PC-3 (cell line): ENCODE data around the gene CDC20B. TPM values are rescaled to one million over a fixed set of nuclear protein-coding genes. Genes with fewer than 3 reads are reported as not detected.
"Not testable (repeated sequence)": the region's sequence is repeated elsewhere in the genome, so short reads cannot be mapped to it uniquely, and the experiment has no call there.

ENCODE experiments used
- ATAC-seq: fragments of 200-7000 bp; cut with Tn5 transposase; 2 replicates; pipeline ENCODE4 v1.9.1; 2020; ENCODE audit warnings: mild to moderate bottlenecking, moderate library complexity
- BruUV-seq: library from RNA; stranded (reverse); fragments of 400-500 nt; replicated peaks from 2 replicates; lab custom pipeline; 2021; lab: Mats Ljungman, UMichigan
- CTCF ChIA-PET: fragments of 300-600 bp; sonication (Branson Sonifier 250); formaldehyde crosslinking; loops from one replicate; lab custom pipeline; 2022; ENCODE audit warnings: antibody characterized with exemption; lab: Charles Lee
- POLR2A ChIA-PET: fragments of 300-600 bp; sonication (Branson Sonifier 250); formaldehyde crosslinking; loops from one replicate; lab custom pipeline; 2022; ENCODE audit warnings: antibody characterized with exemption; ENCODE audit not compliant: unreplicated experiment; lab: Charles Lee
- DNase-seq: peaks from one replicate; pipeline ENCODE4 v3.0.0-alpha.2; 2015
- H2AFZ ChIP-seq: fragments of 300-600 bp; sonication (generic); 2 replicates; pipeline ENCODE4 v1.6.0; 2016; ENCODE audit warnings: antibody characterized with exemption, low read length
- H3F3A ChIP-seq: fragments of 300-600 bp; sonication (generic); one replicate; pipeline ENCODE4 v1.6.0; 2017; ENCODE audit warnings: antibody characterized with exemption, low read length, control low read depth, mild to moderate bottlenecking; ENCODE audit not compliant: unreplicated experiment
- H3K27ac ChIP-seq: fragments of 300-600 bp; sonication (generic); 2 replicates; pipeline ENCODE4 v1.5.1; 2016; ENCODE audit warnings: mild to moderate bottlenecking, low read length
- H3K27me3 ChIP-seq: fragments of 300-600 bp; sonication (generic); 2 replicates; pipeline ENCODE4 v1.6.1; 2016; ENCODE audit warnings: low read length, mixed read lengths
- H3K36me3 ChIP-seq: fragments of 300-600 bp; sonication (generic); 2 replicates; pipeline ENCODE4 v1.6.1; 2016; ENCODE audit warnings: low read depth, mixed run types, low read length, mixed read lengths
- H3K4me1 ChIP-seq: fragments of 300-600 bp; sonication (generic); 2 replicates; pipeline ENCODE4 v1.5.1; 2016; ENCODE audit warnings: low read length; ENCODE audit not compliant: insufficient read depth
- H3K4me2 ChIP-seq: fragments of 300-600 bp; sonication (generic); 2 replicates; pipeline ENCODE4 v1.6.0; 2016; ENCODE audit warnings: low read length
- H3K4me3 ChIP-seq: fragments of 300-600 bp; sonication (generic); 2 replicates; pipeline ENCODE4 v1.5.1; 2016; ENCODE audit warnings: mild to moderate bottlenecking, low read length, mixed read lengths
- H3K79me2 ChIP-seq: fragments of 300-600 bp; sonication (generic); 2 replicates; pipeline ENCODE4 v1.6.1; 2017; ENCODE audit warnings: low read length, mixed read lengths
- H3K9ac ChIP-seq: fragments of 300-600 bp; sonication (generic); 2 replicates; pipeline ENCODE4 v1.6.0; 2016; ENCODE audit warnings: mild to moderate bottlenecking, low read length
- H3K9me2 ChIP-seq: fragments of 300-600 bp; sonication (generic); replicated peaks from 2 replicates; pipeline ENCODE4 v1.6.1; 2016; ENCODE audit warnings: mixed run types, low read length, mixed read lengths
- H3K9me3 ChIP-seq: fragments of 300-600 bp; sonication (generic); 2 replicates; pipeline ENCODE4 v1.6.1; 2016; ENCODE audit warnings: low read length, mixed read lengths
- H4K20me1 ChIP-seq: fragments of 300-600 bp; sonication (generic); 2 replicates; pipeline ENCODE4 v1.6.1; 2016; ENCODE audit warnings: low read length, mixed read lengths
- CTCF ChIP-seq: fragments of 300-600 bp; sonication (generic); conservative IDR thresholded peaks from 2 replicates; pipeline ENCODE4 v1.5.1; 2017; ENCODE audit warnings: antibody characterized with exemption, low read depth, mild to moderate bottlenecking, low read length
- EZH2 ChIP-seq: fragments of 300-600 bp; sonication (generic); IDR thresholded peaks from one replicate; pipeline ENCODE4 v1.6.1; 2017; ENCODE audit warnings: antibody characterized with exemption, mild to moderate bottlenecking, low read length; ENCODE audit not compliant: unreplicated experiment
- EZH2phosphoT487 ChIP-seq: fragments of 300-600 bp; sonication (generic); IDR thresholded peaks from 2 replicates; pipeline ENCODE4 v1.6.1; 2018; ENCODE audit warnings: mild to moderate bottlenecking, antibody characterized with exemption, low read length, borderline replicate concordance
- intact Hi-C: fragments of 100-400 bp; cut with micrococcal nuclease; formaldehyde crosslinking; loops from 2 replicates; pipeline ENCODE4 v1.9.0; 2023
- total RNA-seq: library from RNA; depleted of rRNA; stranded (reverse); fragments of >200 nt; gene quantifications from 2 replicates; pipeline ENCODE4 v1.2.3, GENCODE V29; 2014

The CDC20B gene
- total RNA-seq, 1 experiment from 2014 or later: not detected

GRCh38 chr5:55101556-55102276, 71.3 kb downstream of the CDC20B start:
- Histone ChIP-seq H3K36me3 (no peaks in the 10 kb centered on the region), H3K9ac (no peak overlapping the region), H4K20me1 (no peaks in the 10 kb centered on the region), H3K9me2 (no peaks in the 10 kb centered on the region), H3K9me3 (no peaks in the 10 kb centered on the region), H3F3A (no peaks in the 10 kb centered on the region), H3K27ac (no peak overlapping the region), H3K4me2 (no peak overlapping the region), H2AFZ (no peak overlapping the region), H3K4me3 (no peak overlapping the region), H3K4me1 (no peaks in the 10 kb centered on the region), H3K27me3 (no peaks in the 10 kb centered on the region), H3K79me2 (no peaks in the 10 kb centered on the region)
- ChIA-PET POLR2A (no interaction called here), CTCF (no interaction called here)
- ATAC-seq: no peak
- no peak for DNase-seq
- intact Hi-C loops: no loop called here
- BruUV-seq: no TSS peak
- TF ChIP-seq EZH2 (no peak), EZH2phosphoT487 (no peak), CTCF (no peak)

GRCh38 chr5:55101148-55101547, 71.8 kb downstream of the CDC20B start:
- H3K27me3 ChIP-seq, H4K20me1 ChIP-seq, H2AFZ ChIP-seq, H3K4me3 ChIP-seq, ATAC-seq, H3K79me2 ChIP-seq, H3K27ac ChIP-seq, H3K4me2 ChIP-seq, POLR2A ChIA-PET, DNase-seq, H3K9ac ChIP-seq, H3K9me3 ChIP-seq, H3K4me1 ChIP-seq, H3K9me2 ChIP-seq, H3F3A ChIP-seq, intact Hi-C loops, CTCF ChIA-PET, H3K36me3 ChIP-seq, BruUV-seq: not testable (repeated sequence)

GRCh38 chr5:55096861-55097260, 76.1 kb downstream of the CDC20B start:
- H3K36me3 ChIP-seq: no peaks in the 10 kb centered on the region
- no peaks in the 10 kb centered on the region for H3F3A ChIP-seq
- no peaks in the 10 kb centered on the region for H3K4me1 ChIP-seq
- H3K27me3 ChIP-seq: no peaks in the 10 kb centered on the region
- no peak for TF ChIP-seq CTCF
- no peak for TF ChIP-seq EZH2
- TF ChIP-seq EZH2phosphoT487: no peak
- H4K20me1 ChIP-seq: no peaks in the 10 kb centered on the region
- ATAC-seq: no peak
- no peak overlapping the region for H2AFZ ChIP-seq
- no peak overlapping the region for H3K4me3 ChIP-seq
- H3K9ac ChIP-seq: no peak overlapping the region
- H3K9me2 ChIP-seq: no peaks in the 10 kb centered on the region
- ChIA-PET CTCF (no interaction called here), POLR2A (no interaction called here)
- H3K9me3 ChIP-seq: no peaks in the 10 kb centered on the region
- H3K79me2 ChIP-seq: no peaks in the 10 kb centered on the region
- H3K27ac ChIP-seq: no peak overlapping the region
- no peak for DNase-seq
- intact Hi-C loops: no loop called here
- BruUV-seq: no TSS peak
- no peak overlapping the region for H3K4me2 ChIP-seq
